Measurements from ENCODE around the gene CACNG8.

CACNG8 gene

GRCh38 chr19:53958823-53959757 is 3.6 kb upstream of the CACNG8 start:
- no peak for DNase-seq
- in situ Hi-C loops (cut with HindIII; ENCODE audit: low pct_ligation_motif_present, low pct_unique_long_range_greater_than_20kb, low sequenced_read_pairs) = no loop called here

- in situ Hi-C loops (cut with HindIII; ENCODE audit: low pct_ligation_motif_present, low pct_unique_long_range_greater_than_20kb, low sequenced_read_pairs) = no loop called here
- DNase-seq = no peak
Observed at GRCh38 chr19:53960187-53960586, 2.5 kb upstream of the CACNG8 start.

- in situ Hi-C loops (cut with HindIII; ENCODE audit: low pct_ligation_motif_present, low pct_unique_long_range_greater_than_20kb, low sequenced_read_pairs) = no loop called here
- DNase-seq = no peak
Observed at GRCh38 chr19:53960886-53961285, 1.9 kb upstream of the CACNG8 start.

- in situ Hi-C loops (cut with HindIII; ENCODE audit: low pct_ligation_motif_present, low pct_unique_long_range_greater_than_20kb, low sequenced_read_pairs) = no loop called here
- DNase-seq = no peak
Observed at GRCh38 chr19:53961523-53962356, 997 bp upstream of the CACNG8 start.

- DNase-seq = no peak
- in situ Hi-C loops (cut with HindIII; ENCODE audit: low pct_ligation_motif_present, low pct_unique_long_range_greater_than_20kb, low sequenced_read_pairs) = no loop called here
Observed at GRCh38 chr19:53965091-53965490, 2.4 kb downstream of the CACNG8 start.

- DNase-seq = no peak
- in situ Hi-C loops (cut with HindIII; ENCODE audit: low pct_ligation_motif_present, low pct_unique_long_range_greater_than_20kb, low sequenced_read_pairs) = no loop called here
Observed at GRCh38 chr19:53966931-53967330, 4.2 kb downstream of the CACNG8 start.

- DNase-seq = no peak
- in situ Hi-C loops (cut with HindIII; ENCODE audit: low pct_ligation_motif_present, low pct_unique_long_range_greater_than_20kb, low sequenced_read_pairs) = no loop called here
Observed at GRCh38 chr19:53969366-53969765, 6.6 kb downstream of the CACNG8 start.

GRCh38 chr19:53971673-53972072 is 8.9 kb downstream of the CACNG8 start:
- DNase-seq = no peak
- in situ Hi-C loops (cut with HindIII; ENCODE audit: low pct_ligation_motif_present, low pct_unique_long_range_greater_than_20kb, low sequenced_read_pairs) = no loop called here

GRCh38 chr19:53977429-53977990 is 14.8 kb downstream of the CACNG8 start:
- peak; percentile 40 for DNase-seq
- in situ Hi-C loops (cut with HindIII; ENCODE audit: low pct_ligation_motif_present, low pct_unique_long_range_greater_than_20kb, low sequenced_read_pairs) = no loop called here

- no peak for DNase-seq
- in situ Hi-C loops (cut with HindIII; ENCODE audit: low pct_ligation_motif_present, low pct_unique_long_range_greater_than_20kb, low sequenced_read_pairs) = no loop called here
Observed at GRCh38 chr19:53977991-53978731, 15.4 kb downstream of the CACNG8 start.

- DNase-seq = no peak
- in situ Hi-C loops (cut with HindIII; ENCODE audit: low pct_ligation_motif_present, low pct_unique_long_range_greater_than_20kb, low sequenced_read_pairs) = no loop called here
Observed at GRCh38 chr19:53978975-53979801, 16.5 kb downstream of the CACNG8 start.

- in situ Hi-C loops (cut with HindIII; ENCODE audit: low pct_ligation_motif_present, low pct_unique_long_range_greater_than_20kb, low sequenced_read_pairs) = no loop called here
- no peak for DNase-seq
Observed at GRCh38 chr19:53980539-53981375, 18.0 kb downstream of the CACNG8 start.

GRCh38 chr19:53981376-53981951 is 18.7 kb downstream of the CACNG8 start:
- DNase-seq = no peak
- in situ Hi-C loops (cut with HindIII; ENCODE audit: low pct_ligation_motif_present, low pct_unique_long_range_greater_than_20kb, low sequenced_read_pairs) = no loop called here

- DNase-seq = no peak
- in situ Hi-C loops (cut with HindIII; ENCODE audit: low pct_ligation_motif_present, low pct_unique_long_range_greater_than_20kb, low sequenced_read_pairs) = no loop called here
Observed at GRCh38 chr19:53982001-53982451, 19.3 kb downstream of the CACNG8 start.

GRCh38 chr19:53982611-53983010 is 19.9 kb downstream of the CACNG8 start:
- no peak for DNase-seq
- in situ Hi-C loops (cut with HindIII; ENCODE audit: low pct_ligation_motif_present, low pct_unique_long_range_greater_than_20kb, low sequenced_read_pairs) = no loop called here

GRCh38 chr19:53983457-53984289 is 20.9 kb downstream of the CACNG8 start:
- in situ Hi-C loops (cut with HindIII; ENCODE audit: low pct_ligation_motif_present, low pct_unique_long_range_greater_than_20kb, low sequenced_read_pairs) = no loop called here
- DNase-seq = no peak
